Liver (tissue), 3 donors: ENCODE data around the gene NOS3.

Experiments used
- RAD21 ChIP-seq, 2 donors: IDR thresholded peaks; 2 replicates each; pipeline ENCODE4 v1.6.1; 2016; ENCODE audit warnings: antibody characterized with exemption in 2 of 2, mild to moderate bottlenecking in 2 of 2
- SP1 ChIP-seq: IDR thresholded peaks from 2 replicates; pipeline ENCODE4 v1.6.1; 2018; ENCODE audit warnings: antibody characterized with exemption, mild to moderate bottlenecking
- YY1 ChIP-seq: IDR thresholded peaks from 2 replicates; pipeline ENCODE4 v1.6.1; 2016; ENCODE audit warnings: antibody characterized with exemption, mild to moderate bottlenecking
- TF ChIP-seq, protein P1 (sequence below): fragments of 150-350 bp; IDR thresholded peaks from 2 replicates; pipeline ENCODE4 v1.5.1; 2017; ENCODE audit warnings: improper control_type of control experiment, low read depth, low read length; ENCODE audit not compliant: missing input control
- donor health status: healthy.
- donor health status: healthy.

GRCh38 chr7:150971242-150972022 is 19.4 kb upstream of the NOS3 start:
- TF ChIP-seq, protein P1, sequence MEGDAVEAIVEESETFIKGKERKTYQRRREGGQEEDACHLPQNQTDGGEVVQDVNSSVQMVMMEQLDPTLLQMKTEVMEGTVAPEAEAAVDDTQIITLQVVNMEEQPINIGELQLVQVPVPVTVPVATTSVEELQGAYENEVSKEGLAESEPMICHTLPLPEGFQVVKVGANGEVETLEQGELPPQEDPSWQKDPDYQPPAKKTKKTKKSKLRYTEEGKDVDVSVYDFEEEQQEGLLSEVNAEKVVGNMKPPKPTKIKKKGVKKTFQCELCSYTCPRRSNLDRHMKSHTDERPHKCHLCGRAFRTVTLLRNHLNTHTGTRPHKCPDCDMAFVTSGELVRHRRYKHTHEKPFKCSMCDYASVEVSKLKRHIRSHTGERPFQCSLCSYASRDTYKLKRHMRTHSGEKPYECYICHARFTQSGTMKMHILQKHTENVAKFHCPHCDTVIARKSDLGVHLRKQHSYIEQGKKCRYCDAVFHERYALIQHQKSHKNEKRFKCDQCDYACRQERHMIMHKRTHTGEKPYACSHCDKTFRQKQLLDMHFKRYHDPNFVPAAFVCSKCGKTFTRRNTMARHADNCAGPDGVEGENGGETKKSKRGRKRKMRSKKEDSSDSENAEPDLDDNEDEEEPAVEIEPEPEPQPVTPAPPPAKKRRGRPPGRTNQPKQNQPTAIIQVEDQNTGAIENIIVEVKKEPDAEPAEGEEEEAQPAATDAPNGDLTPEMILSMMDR: no peak
- TF ChIP-seq YY1 (no peak), SP1 (no peak), RAD21 (IDR thresholded peaks at IDR 0.05) (no peak)
